HG03159 (cell line): ENCODE data around the gene TMTC4.
A peak's percentile ranks its signal among the peaks of the same experiment; 100 is the strongest.
"Not testable (repeated sequence)": the region's sequence is repeated elsewhere in the genome, so short reads cannot be mapped to it uniquely, and the experiment has no call there.

Source experiments
- ATAC-seq: cut with Tn5 transposase; IDR thresholded peaks from one replicate; pipeline ENCODE4 v1.9.1; 2021; ENCODE audit warnings: mild to moderate bottlenecking, moderate library complexity; ENCODE audit not compliant: unreplicated experiment

Gene TMTC4

GRCh38 chr13:100674572-100674871, at the start of gene TMTC4:
Gene TMTC4, minus strand, starts transcription at chr13:100674795. Its CDS starts 4,433 bp downstream, at chr13:100670362.
- peak; percentile 56 for ATAC-seq

GRCh38 chr13:100722517-100722916, 47.9 kb upstream of the TMTC4 start:
- ATAC-seq: no peak

GRCh38 chr13:100721885-100722512, 47.4 kb upstream of the TMTC4 start:
- peak; percentile 85 for ATAC-seq

GRCh38 chr13:100715604-100716003, 41.0 kb upstream of the TMTC4 start:
- no peak for ATAC-seq

- ATAC-seq: no peak
These were observed 39.9 kb upstream of the TMTC4 start for GRCh38 chr13:100714478-100714877.

GRCh38 chr13:100710176-100710575, 35.6 kb upstream of the TMTC4 start:
- ATAC-seq: no peak

- ATAC-seq: no peak
These were observed 33.5 kb upstream of the TMTC4 start for GRCh38 chr13:100707818-100708740.

- ATAC-seq: not testable (repeated sequence)
These were observed 23.7 kb upstream of the TMTC4 start for GRCh38 chr13:100698331-100698730.

- no peak for ATAC-seq
These were observed 20.8 kb upstream of the TMTC4 start for GRCh38 chr13:100695509-100695773.

GRCh38 chr13:100694722-100695508, 20.3 kb upstream of the TMTC4 start:
- no peak for ATAC-seq

- ATAC-seq: no peak
These were observed 14.6 kb upstream of the TMTC4 start for GRCh38 chr13:100689191-100689590.

- no peak for ATAC-seq
These were observed 5.5 kb upstream of the TMTC4 start for GRCh38 chr13:100680131-100680530.

GRCh38 chr13:100677128-100677527, 2.5 kb upstream of the TMTC4 start:
- ATAC-seq: not testable (repeated sequence)

GRCh38 chr13:100675661-100676129, 1.1 kb upstream of the TMTC4 start:
- no peak for ATAC-seq

GRCh38 chr13:100674872-100675660, 471 bp upstream of the TMTC4 start:
- peak; percentile 95 for ATAC-seq

GRCh38 chr13:100673713-100674571, 653 bp downstream of the TMTC4 start:
- ATAC-seq: peak; percentile 35

- ATAC-seq: no peak
These were observed 1.3 kb downstream of the TMTC4 start for GRCh38 chr13:100673376-100673712.

- no peak for ATAC-seq
These were observed 3.0 kb downstream of the TMTC4 start for GRCh38 chr13:100671389-100672182.

GRCh38 chr13:100668408-100668807, 6.2 kb downstream of the TMTC4 start:
- ATAC-seq: no peak
